Astrocyte of the cerebellum (primary cell): ENCODE data around the gene ELAVL2.
A peak's percentile ranks its signal among the peaks of the same experiment; 100 is the strongest.

Experiments used
- DNase-seq: peaks from one replicate; pipeline ENCODE4 v3.0.0-alpha.2; 2011; ENCODE audit warnings: low read depth
- H3K4me3 ChIP-seq: 2 replicates; pipeline ENCODE4 v1.5.1; 2011; ENCODE audit warnings: mild to moderate bottlenecking, low read depth, low read length, moderate library complexity
- CTCF ChIP-seq: IDR thresholded peaks from 2 replicates; pipeline ENCODE4 v1.5.1; 2012; ENCODE audit warnings: low read length, low read depth, moderate library complexity, mild to moderate bottlenecking; ENCODE audit errors: missing control alignments
- in situ Hi-C: cut with HindIII; loops from 2 replicates; pipeline ENCODE4 v1.10.0; 2017; ENCODE audit warnings: low sequenced_read_pairs

The ELAVL2 gene

GRCh38 chr9:23820451-23821374 lies 5.3 kb downstream of the ELAVL2 start:
- H3K4me3 ChIP-seq = peak overlapping the region; percentile 41
- in situ Hi-C loops = no loop called here
- TF ChIP-seq CTCF = no peak
- no peak for DNase-seq

- H3K4me3 ChIP-seq = no peak overlapping the region
- TF ChIP-seq CTCF = no peak
- no peak for DNase-seq
- in situ Hi-C loops = no loop called here
Measured at GRCh38 chr9:23819403-23819802, 6.6 kb downstream of the ELAVL2 start.

- in situ Hi-C loops = no loop called here
- TF ChIP-seq CTCF = no peak
- H3K4me3 ChIP-seq = no peak overlapping the region
- DNase-seq = no peak
Measured at GRCh38 chr9:23814243-23814642, 11.8 kb downstream of the ELAVL2 start.

DNA sequence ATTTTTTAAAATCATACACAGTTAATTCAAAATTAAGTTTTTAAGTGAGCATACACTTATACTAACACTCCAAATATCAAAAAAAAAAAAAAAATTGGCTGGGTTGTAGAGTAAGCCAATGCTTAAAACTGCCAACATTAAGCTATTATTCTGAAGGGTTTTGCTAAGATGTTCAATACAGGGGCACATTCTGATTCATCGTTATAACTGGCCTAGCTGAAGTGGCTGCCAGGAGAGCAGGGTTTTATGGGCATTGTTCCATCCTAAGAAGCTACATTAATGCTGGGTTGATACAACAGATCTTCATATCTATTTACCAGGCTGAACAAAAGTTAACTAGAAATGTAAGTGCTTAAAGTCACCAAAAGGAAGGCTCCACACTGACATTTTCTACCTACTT lies 13.4 kb downstream of the ELAVL2 start:
- H3K4me3 ChIP-seq = no peak overlapping the region
- in situ Hi-C loops = no loop called here
- DNase-seq = no peak
- TF ChIP-seq CTCF = no peak

GRCh38 chr9:23811633-23812032 lies 14.4 kb downstream of the ELAVL2 start:
- TF ChIP-seq CTCF = no peak
- H3K4me3 ChIP-seq = no peak overlapping the region
- in situ Hi-C loops = no loop called here
- DNase-seq = no peak

DNA sequence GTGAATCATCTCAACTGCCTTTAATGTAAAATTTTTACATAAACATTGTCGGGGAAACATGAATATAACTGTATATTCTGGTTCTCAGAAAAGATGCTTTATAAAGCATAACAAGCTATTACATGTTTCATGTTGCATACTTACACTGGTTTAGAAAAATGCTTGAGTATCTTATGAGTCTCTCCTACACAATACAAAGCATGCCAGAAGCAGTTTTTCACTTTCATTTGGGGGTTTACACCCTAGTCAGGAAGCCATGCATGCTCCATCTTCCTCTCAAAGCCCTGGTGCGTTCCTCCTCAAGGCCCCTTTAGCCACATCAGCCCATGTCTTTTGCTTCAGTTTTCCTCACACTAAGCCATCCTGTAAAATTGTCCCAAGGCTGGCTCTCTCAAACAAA lies 22.8 kb downstream of the ELAVL2 start:
- no peak for TF ChIP-seq CTCF
- in situ Hi-C loops = no loop called here
- no peak for DNase-seq
- no peak overlapping the region for H3K4me3 ChIP-seq
